ENCODE results near the gene MTFR2.

Gene MTFR2

GRCh38 chr6:136228814-136229213, 21.3 kb downstream of the MTFR2 start:
- H4K8ac ChIP-seq (ENCODE audit: low read length) = no peak overlapping the region
- no peaks in the 10 kb centered on the region for H3K79me1 ChIP-seq (replicated peaks; ENCODE audit: low read length, poor library complexity, severe bottlenecking)
- H3K4me3 ChIP-seq (ENCODE audit: insufficient read depth in 1 of 2, low read depth in 1 of 2, low read length in 2 of 2) = no peak overlapping the region
- no peaks in the 10 kb centered on the region for H3K36me3 ChIP-seq (ENCODE audit: control insufficient read depth in 1 of 2, insufficient read depth in 2 of 2, low read depth in 1 of 2, low read length in 2 of 2)
- peaks cover 6% of the 10 kb centered on the region for H3K4me1 ChIP-seq (ENCODE audit: control insufficient read depth, insufficient read depth, low read depth, low read length)
- H2AK5ac ChIP-seq (ENCODE audit: low read length, severe bottlenecking) = no peak overlapping the region
- H2BK5ac ChIP-seq (ENCODE audit: low read depth, low read length, poor library complexity, severe bottlenecking) = no peak overlapping the region
- H3K23ac ChIP-seq (ENCODE audit: low read length in 2 of 2) = no peak overlapping the region
- no peak overlapping the region for H2BK120ac ChIP-seq (ENCODE audit: low read depth, low read length)
- WGBS = 100% methylated on average over 1 of the region's 2 CpGs
- no peak overlapping the region for H4K91ac ChIP-seq (ENCODE audit: low read length)
- H3K9me3 ChIP-seq (ENCODE audit: control insufficient read depth, low read length) = peaks cover 3% of the 10 kb centered on the region
- no peak overlapping the region for H3K9ac ChIP-seq (ENCODE audit: low read length)
- no peak overlapping the region for H2BK15ac ChIP-seq (ENCODE audit: low read depth, poor library complexity, severe bottlenecking)
- H2BK12ac ChIP-seq (ENCODE audit: low read length in 2 of 2) = no peak overlapping the region
- H3K4me2 ChIP-seq (ENCODE audit: low read length, poor library complexity, severe bottlenecking) = no peak overlapping the region
- no peaks in the 10 kb centered on the region for H3K27me3 ChIP-seq (ENCODE audit: control insufficient read depth in 1 of 2, insufficient read depth in 1 of 2, low read length in 2 of 2)
- DNase-seq = no peak
- no peak overlapping the region for H3K27ac ChIP-seq (ENCODE audit: low read length, poor library complexity, severe bottlenecking)
- H3K14ac ChIP-seq (ENCODE audit: low read length in 2 of 2) = no peak overlapping the region
- no peak overlapping the region for H2AFZ ChIP-seq (ENCODE audit: low read depth, low read length)
- no peak overlapping the region for H3K4ac ChIP-seq (ENCODE audit: low read depth in 1 of 2, low read length in 2 of 2)
- no peak overlapping the region for H3K18ac ChIP-seq (ENCODE audit: low read depth in 1 of 2, low read length in 2 of 2)

GRCh38 chr6:136226674-136227377, 23.3 kb downstream of the MTFR2 start:
- Histone ChIP-seq H3K79me1 (replicated peaks; ENCODE audit: low read length, poor library complexity, severe bottlenecking) (no peaks in the 10 kb centered on the region), H4K91ac (ENCODE audit: low read length) (no peak overlapping the region), H3K23ac (ENCODE audit: low read length in 2 of 2) (no peak overlapping the region), H2BK12ac (ENCODE audit: low read length in 2 of 2) (peak overlapping the region in 1 of 2 experiments; percentile 37), H4K8ac (ENCODE audit: low read length) (no peak overlapping the region), H2BK5ac (ENCODE audit: low read depth, low read length, poor library complexity, severe bottlenecking) (no peak overlapping the region), H3K4me3 (ENCODE audit: insufficient read depth in 1 of 2, low read depth in 1 of 2, low read length in 2 of 2) (peak overlapping the region in 1 of 2 experiments; percentile 47), H3K14ac (ENCODE audit: low read length in 2 of 2) (no peak overlapping the region), H3K27ac (ENCODE audit: low read length, poor library complexity, severe bottlenecking) (peak overlapping the region; percentile 77), H2BK15ac (ENCODE audit: low read depth, poor library complexity, severe bottlenecking) (no peak overlapping the region), H3K4me1 (ENCODE audit: control insufficient read depth, insufficient read depth, low read depth, low read length) (peaks cover 6% of the 10 kb centered on the region), H3K9ac (ENCODE audit: low read length) (peak overlapping the region; percentile 89), H3K4ac (ENCODE audit: low read depth in 1 of 2, low read length in 2 of 2) (no peak overlapping the region), H2AFZ (ENCODE audit: low read depth, low read length) (no peak overlapping the region), H2BK120ac (ENCODE audit: low read depth, low read length) (no peak overlapping the region), H3K18ac (ENCODE audit: low read depth in 1 of 2, low read length in 2 of 2) (no peak overlapping the region), H2AK5ac (ENCODE audit: low read length, severe bottlenecking) (peak overlapping the region; percentile 89), H3K9me3 (ENCODE audit: control insufficient read depth, low read length) (peaks cover 3% of the 10 kb centered on the region), H3K36me3 (ENCODE audit: control insufficient read depth in 1 of 2, insufficient read depth in 2 of 2, low read depth in 1 of 2, low read length in 2 of 2) (no peaks in the 10 kb centered on the region), H3K4me2 (ENCODE audit: low read length, poor library complexity, severe bottlenecking) (no peak overlapping the region), H3K27me3 (ENCODE audit: control insufficient read depth in 1 of 2, insufficient read depth in 1 of 2, low read length in 2 of 2) (no peaks in the 10 kb centered on the region)
- WGBS = 71% methylated on average over 4 of the region's 4 CpGs
- peak; percentile 74 for DNase-seq

GRCh38 chr6:136226027-136226673, 24.0 kb downstream of the MTFR2 start:
- H2BK12ac ChIP-seq (ENCODE audit: low read length in 2 of 2) = no peak overlapping the region
- H3K27me3 ChIP-seq (ENCODE audit: control insufficient read depth in 1 of 2, insufficient read depth in 1 of 2, low read length in 2 of 2) = no peaks in the 10 kb centered on the region
- H3K36me3 ChIP-seq (ENCODE audit: control insufficient read depth in 1 of 2, insufficient read depth in 2 of 2, low read depth in 1 of 2, low read length in 2 of 2) = no peaks in the 10 kb centered on the region
- no peak overlapping the region for H2AFZ ChIP-seq (ENCODE audit: low read depth, low read length)
- no peak overlapping the region for H2BK15ac ChIP-seq (ENCODE audit: low read depth, poor library complexity, severe bottlenecking)
- WGBS = 18% methylated on average over 10 of the region's 12 CpGs
- no peak overlapping the region for H3K23ac ChIP-seq (ENCODE audit: low read length in 2 of 2)
- peak overlapping the region; percentile 89 for H3K9ac ChIP-seq (ENCODE audit: low read length)
- no peak overlapping the region for H3K4ac ChIP-seq (ENCODE audit: low read depth in 1 of 2, low read length in 2 of 2)
- peaks cover 6% of the 10 kb centered on the region for H3K9me3 ChIP-seq (ENCODE audit: control insufficient read depth, low read length)
- H2AK5ac ChIP-seq (ENCODE audit: low read length, severe bottlenecking) = peak overlapping the region; percentile 89
- H4K8ac ChIP-seq (ENCODE audit: low read length) = no peak overlapping the region
- H2BK5ac ChIP-seq (ENCODE audit: low read depth, low read length, poor library complexity, severe bottlenecking) = no peak overlapping the region
- no peak overlapping the region for H4K91ac ChIP-seq (ENCODE audit: low read length)
- no peak overlapping the region for H3K14ac ChIP-seq (ENCODE audit: low read length in 2 of 2)
- no peak overlapping the region for H3K4me2 ChIP-seq (ENCODE audit: low read length, poor library complexity, severe bottlenecking)
- H3K4me3 ChIP-seq (ENCODE audit: insufficient read depth in 1 of 2, low read depth in 1 of 2, low read length in 2 of 2) = peak overlapping the region in 1 of 2 experiments; percentile 47
- no peaks in the 10 kb centered on the region for H3K79me1 ChIP-seq (replicated peaks; ENCODE audit: low read length, poor library complexity, severe bottlenecking)
- no peak overlapping the region for H2BK120ac ChIP-seq (ENCODE audit: low read depth, low read length)
- H3K18ac ChIP-seq (ENCODE audit: low read depth in 1 of 2, low read length in 2 of 2) = no peak overlapping the region
- H3K27ac ChIP-seq (ENCODE audit: low read length, poor library complexity, severe bottlenecking) = peak overlapping the region; percentile 77
- peak; percentile 70 for DNase-seq
- H3K4me1 ChIP-seq (ENCODE audit: control insufficient read depth, insufficient read depth, low read depth, low read length) = peaks cover 6% of the 10 kb centered on the region

GRCh38 chr6:136225496-136225895, 24.6 kb downstream of the MTFR2 start:
- Histone ChIP-seq H3K9me3 (ENCODE audit: control insufficient read depth, low read length) (peaks cover 6% of the 10 kb centered on the region), H2AK5ac (ENCODE audit: low read length, severe bottlenecking) (no peak overlapping the region), H3K4ac (ENCODE audit: low read depth in 1 of 2, low read length in 2 of 2) (no peak overlapping the region), H3K4me2 (ENCODE audit: low read length, poor library complexity, severe bottlenecking) (no peak overlapping the region), H3K27ac (ENCODE audit: low read length, poor library complexity, severe bottlenecking) (no peak overlapping the region), H3K27me3 (ENCODE audit: control insufficient read depth in 1 of 2, insufficient read depth in 1 of 2, low read length in 2 of 2) (no peaks in the 10 kb centered on the region), H3K14ac (ENCODE audit: low read length in 2 of 2) (no peak overlapping the region), H2BK5ac (ENCODE audit: low read depth, low read length, poor library complexity, severe bottlenecking) (no peak overlapping the region), H2BK15ac (ENCODE audit: low read depth, poor library complexity, severe bottlenecking) (no peak overlapping the region), H3K4me1 (ENCODE audit: control insufficient read depth, insufficient read depth, low read depth, low read length) (peaks cover 6% of the 10 kb centered on the region), H3K36me3 (ENCODE audit: control insufficient read depth in 1 of 2, insufficient read depth in 2 of 2, low read depth in 1 of 2, low read length in 2 of 2) (no peaks in the 10 kb centered on the region), H2AFZ (ENCODE audit: low read depth, low read length) (no peak overlapping the region), H3K9ac (ENCODE audit: low read length) (peak overlapping the region; percentile 89), H3K79me1 (replicated peaks; ENCODE audit: low read length, poor library complexity, severe bottlenecking) (no peaks in the 10 kb centered on the region), H3K23ac (ENCODE audit: low read length in 2 of 2) (no peak overlapping the region), H4K91ac (ENCODE audit: low read length) (peak overlapping the region; percentile 11), H2BK120ac (ENCODE audit: low read depth, low read length) (peak overlapping the region; percentile 85), H4K8ac (ENCODE audit: low read length) (peak overlapping the region; percentile 41), H3K18ac (ENCODE audit: low read depth in 1 of 2, low read length in 2 of 2) (peak overlapping the region in 1 of 2 experiments; percentile 79), H2BK12ac (ENCODE audit: low read length in 2 of 2) (peak overlapping the region in 1 of 2 experiments; percentile 95), H3K4me3 (ENCODE audit: insufficient read depth in 1 of 2, low read depth in 1 of 2, low read length in 2 of 2) (no peak overlapping the region)
- 59% methylated on average over 4 of the region's 5 CpGs for WGBS
- DNase-seq = peak; percentile 34

All from mesenchymal stem cell (in vitro differentiated cells and primary cell).